Natural killer cell (primary cell): ENCODE measurements around the gene CLUH. TPM values are rescaled to one million over a fixed set of nuclear protein-coding genes. Genes with fewer than 3 reads are reported as not detected.

ENCODE experiments used
- ATAC-seq, 3 donors: fragments of 150-1000 bp in 2 of 3; fragments of 200-7000 bp in 1 of 3; cut with Tn5 transposase; 1 replicate in 1 of 3; 2 replicates in 2 of 3; pipeline ENCODE4 v1.10.0; 2021; ENCODE audit warnings: mild to moderate bottlenecking in 2 of 3, moderate library complexity in 2 of 3
- DNase-seq, 2 donors: peaks; one replicate each; pipeline versions ENCODE4 v3.0.0 to v3.0.0-alpha.2; 2013 to 2021; ENCODE audit warnings: mixed read lengths in 1 of 2
- H3K27ac ChIP-seq: one replicate; pipeline ENCODE4 v1.5.1; 2013; ENCODE audit warnings: mild to moderate bottlenecking, low read length
- H3K27me3 ChIP-seq: one replicate; pipeline ENCODE4 v1.6.1; 2013; ENCODE audit warnings: low read length; ENCODE audit not compliant: control insufficient read depth, insufficient read depth
- H3K36me3 ChIP-seq: one replicate; pipeline ENCODE4 v1.6.1; 2013; ENCODE audit warnings: low read length; ENCODE audit not compliant: control insufficient read depth, insufficient read depth
- H3K4me1 ChIP-seq: one replicate; pipeline ENCODE4 v1.6.1; 2013; ENCODE audit warnings: low read length; ENCODE audit not compliant: control insufficient read depth, insufficient read depth
- H3K4me3 ChIP-seq: one replicate; pipeline ENCODE4 v1.5.1; 2013; ENCODE audit warnings: low read length
- H3K9me3 ChIP-seq: one replicate; pipeline ENCODE4 v1.6.1; 2013; ENCODE audit warnings: low read length; ENCODE audit not compliant: control insufficient read depth, insufficient read depth
- H3K27ac Mint-ChIP-seq, 2 donors: one replicate each; pipeline ENCODE4 v1.8.0; 2022; ENCODE audit warnings: mild to moderate bottlenecking in 2 of 2, mixed read lengths in 2 of 2, moderate library complexity in 1 of 2
- H3K27me3 Mint-ChIP-seq, 2 donors: one replicate each; pipeline ENCODE4 v1.8.0; 2022; ENCODE audit warnings: low read depth in 2 of 2, mixed read lengths in 2 of 2
- H3K36me3 Mint-ChIP-seq: one replicate; pipeline ENCODE4 v1.8.0; 2022; ENCODE audit warnings: mixed read lengths
- H3K4me1 Mint-ChIP-seq, 2 donors: one replicate each; pipeline ENCODE4 v1.8.0; 2022; ENCODE audit warnings: mixed read lengths in 2 of 2
- H3K4me3 Mint-ChIP-seq: one replicate; pipeline ENCODE4 v1.8.0; 2022; ENCODE audit warnings: mild to moderate bottlenecking, moderate library complexity, mixed read lengths
- H3K9me3 Mint-ChIP-seq, 2 donors: one replicate each; pipeline ENCODE4 v1.8.0; 2022; ENCODE audit warnings: mixed read lengths in 2 of 2
- WGBS: methylation state at CpG from one replicate; pipeline ENCODE4 v1.1.7; 2013; ENCODE audit warnings: missing lambda C conversion rate; ENCODE audit not compliant: insufficient coverage; 5-methylcytosine and 5-hydroxymethylcytosine counted together
- intact Hi-C: fragments of 100-400 bp; cut with micrococcal nuclease; formaldehyde crosslinking; loops from one replicate; pipeline ENCODE4 v1.14.2; 2022
- total RNA-seq, 4 donors: library from RNA; stranded (reverse); fragments of 120-200 nt in 1 of 4; gene quantifications; one replicate each; pipeline versions ENCODE4 v1.2.3 to v1.2.4, GENCODE V29; 2013 to 2022
- TF ChIP-seq, protein P1 (sequence below): fragments of 200-600 bp; IDR thresholded peaks from one replicate; pipeline ENCODE4 v1.8.0; 2022; ENCODE audit warnings: antibody characterized with exemption

Gene CLUH
- total RNA-seq, 3 donors from 2014 or later (not counting 1 experiment from before 2014, with no cell fraction given) = 34.6 to 43.5 (median 42.1) TPM

DNA sequence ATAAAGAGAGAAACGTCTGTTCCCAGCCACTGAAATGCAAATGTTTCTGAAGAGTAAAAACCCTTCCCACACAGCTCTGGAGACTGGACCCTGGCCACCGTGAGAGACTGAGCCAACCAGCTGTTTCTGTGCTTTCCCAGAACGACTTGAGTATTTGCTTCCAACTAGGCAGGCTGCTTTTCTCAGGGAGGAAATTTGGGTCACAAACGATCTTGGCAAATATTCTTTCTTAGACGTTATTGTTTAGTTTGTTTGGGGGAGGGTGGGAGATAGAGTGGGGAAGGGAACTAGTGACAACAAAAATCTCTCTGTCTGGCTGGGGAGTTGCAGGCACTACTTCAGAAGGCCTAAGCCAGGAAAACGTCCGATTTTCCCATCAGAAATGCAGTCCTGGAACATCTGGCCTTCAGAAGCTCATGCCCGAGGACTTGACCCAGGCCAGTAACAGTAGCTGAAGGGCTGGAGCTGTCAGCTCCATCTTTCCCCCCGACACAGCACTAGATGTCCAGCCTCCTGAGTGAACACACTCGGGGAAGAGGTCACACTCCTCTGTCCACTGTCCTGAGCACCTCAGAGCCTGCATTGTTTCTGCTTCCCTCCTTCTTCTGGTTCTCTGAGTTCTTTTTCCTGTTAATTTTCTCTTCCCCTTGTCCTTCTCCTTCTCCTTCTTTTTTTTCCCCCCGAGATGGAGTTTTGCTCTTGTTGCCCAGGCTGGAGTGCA is 33.9 kb upstream of the CLUH start:
- H3K4me1 Mint-ChIP-seq = no peaks in the 10 kb centered on the region
- H3K27me3 Mint-ChIP-seq = peaks cover 38 to 40% of the 10 kb centered on the region in 2 donors

GRCh38 chr17:2737693-2738092 is 26.1 kb upstream of the CLUH start:
- TF ChIP-seq, protein P1, sequence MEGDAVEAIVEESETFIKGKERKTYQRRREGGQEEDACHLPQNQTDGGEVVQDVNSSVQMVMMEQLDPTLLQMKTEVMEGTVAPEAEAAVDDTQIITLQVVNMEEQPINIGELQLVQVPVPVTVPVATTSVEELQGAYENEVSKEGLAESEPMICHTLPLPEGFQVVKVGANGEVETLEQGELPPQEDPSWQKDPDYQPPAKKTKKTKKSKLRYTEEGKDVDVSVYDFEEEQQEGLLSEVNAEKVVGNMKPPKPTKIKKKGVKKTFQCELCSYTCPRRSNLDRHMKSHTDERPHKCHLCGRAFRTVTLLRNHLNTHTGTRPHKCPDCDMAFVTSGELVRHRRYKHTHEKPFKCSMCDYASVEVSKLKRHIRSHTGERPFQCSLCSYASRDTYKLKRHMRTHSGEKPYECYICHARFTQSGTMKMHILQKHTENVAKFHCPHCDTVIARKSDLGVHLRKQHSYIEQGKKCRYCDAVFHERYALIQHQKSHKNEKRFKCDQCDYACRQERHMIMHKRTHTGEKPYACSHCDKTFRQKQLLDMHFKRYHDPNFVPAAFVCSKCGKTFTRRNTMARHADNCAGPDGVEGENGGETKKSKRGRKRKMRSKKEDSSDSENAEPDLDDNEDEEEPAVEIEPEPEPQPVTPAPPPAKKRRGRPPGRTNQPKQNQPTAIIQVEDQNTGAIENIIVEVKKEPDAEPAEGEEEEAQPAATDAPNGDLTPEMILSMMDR = no peak
- intact Hi-C loops = no loop called here
- H3K4me3 Mint-ChIP-seq = no peak overlapping the region
- no peaks in the 10 kb centered on the region for H3K36me3 ChIP-seq
- no peaks in the 10 kb centered on the region for H3K9me3 ChIP-seq
- WGBS = 84% methylated on average over 15 of the region's 15 CpGs
- H3K4me1 ChIP-seq = no peaks in the 10 kb centered on the region
- H3K27me3 Mint-ChIP-seq = peaks cover 0 to 10% of the 10 kb centered on the region in 2 donors
- no peaks in the 10 kb centered on the region for H3K36me3 Mint-ChIP-seq
- H3K27ac ChIP-seq = no peak overlapping the region
- no peak for ATAC-seq
- peaks cover 0 to 4% of the 10 kb centered on the region in 2 donors for H3K4me1 Mint-ChIP-seq
- no peaks in the 10 kb centered on the region for H3K27me3 ChIP-seq
- H3K27ac Mint-ChIP-seq = no peak overlapping the region
- H3K4me3 ChIP-seq = no peak overlapping the region
- DNase-seq = no peak
- H3K9me3 Mint-ChIP-seq = no peaks in the 10 kb centered on the region

More for the DNA sequence above, 33.9 kb upstream of the CLUH start:
- no peak overlapping the region for H3K27ac Mint-ChIP-seq
- ATAC-seq (no peak), DNase-seq (no peak)
- no peaks in the 10 kb centered on the region for H3K36me3 Mint-ChIP-seq
- no peaks in the 10 kb centered on the region for H3K9me3 Mint-ChIP-seq
- H3K4me3 Mint-ChIP-seq = no peak overlapping the region
- intact Hi-C loops = no loop called here
- Histone ChIP-seq H3K27ac (no peak overlapping the region), H3K4me1 (peaks cover 4% of the 10 kb centered on the region), H3K36me3 (no peaks in the 10 kb centered on the region), H3K4me3 (no peak overlapping the region), H3K27me3 (peaks cover 9% of the 10 kb centered on the region), H3K9me3 (no peaks in the 10 kb centered on the region)
- TF ChIP-seq, protein P1 = no peak
- WGBS = 52% methylated on average over 10 of the region's 11 CpGs

- H3K4me1 ChIP-seq = no peaks in the 10 kb centered on the region
- ATAC-seq (no peak), DNase-seq (no peak)
- WGBS = 92% methylated on average over 3 of the region's 3 CpGs
- no peak overlapping the region for H3K27ac Mint-ChIP-seq
- no peaks in the 10 kb centered on the region for H3K9me3 Mint-ChIP-seq
- no peak overlapping the region for H3K4me3 ChIP-seq
- H3K36me3 ChIP-seq = no peaks in the 10 kb centered on the region
- no peak overlapping the region for H3K27ac ChIP-seq
- peaks cover 0 to 5% of the 10 kb centered on the region in 2 donors for H3K27me3 Mint-ChIP-seq
- H3K9me3 ChIP-seq = no peaks in the 10 kb centered on the region
- H3K4me3 Mint-ChIP-seq = no peak overlapping the region
- H3K4me1 Mint-ChIP-seq = peaks cover 0 to 4% of the 10 kb centered on the region in 2 donors
- H3K27me3 ChIP-seq = no peaks in the 10 kb centered on the region
- no peaks in the 10 kb centered on the region for H3K36me3 Mint-ChIP-seq
- intact Hi-C loops = no loop called here
- TF ChIP-seq, protein P1 = no peak
Measured at GRCh38 chr17:2736956-2737355, 25.4 kb upstream of the CLUH start.

- intact Hi-C loops = no loop called here
- ATAC-seq (no peak), DNase-seq (no peak)
- H3K36me3 ChIP-seq = no peaks in the 10 kb centered on the region
- Mint-ChIP-seq H3K4me3 (no peak overlapping the region), H3K27me3 (peaks cover 0 to 5% of the 10 kb centered on the region in 2 donors), H3K36me3 (no peaks in the 10 kb centered on the region), H3K4me1 (peaks cover 0 to 4% of the 10 kb centered on the region in 2 donors), H3K27ac (no peak overlapping the region), H3K9me3 (no peaks in the 10 kb centered on the region)
- WGBS = 96% methylated on average over 5 of the region's 5 CpGs
- H3K4me1 ChIP-seq = no peaks in the 10 kb centered on the region
- H3K4me3 ChIP-seq = no peak overlapping the region
- H3K27me3 ChIP-seq = no peaks in the 10 kb centered on the region
- TF ChIP-seq, protein P1 = no peak
- no peak overlapping the region for H3K27ac ChIP-seq
- H3K9me3 ChIP-seq = no peaks in the 10 kb centered on the region
Measured at GRCh38 chr17:2735896-2736295, 24.3 kb upstream of the CLUH start.
